GM10248 (cell line): ENCODE results near the gene WEE1.

Experiments used
- CTCF ChIA-PET: fragments of 300-600 bp; sonication (Branson Sonifier 250); formaldehyde crosslinking; extraction: SDS; loops from one replicate; lab custom pipeline; 2021; ENCODE audit warnings: antibody characterized with exemption; lab: Yijun Ruan, JAX
- POLR2A ChIA-PET: fragments of 350-650 bp; sonication (Branson Sonifier 250); formaldehyde crosslinking; extraction: SDS; loops from one replicate; lab custom pipeline; 2020; ENCODE audit warnings: antibody characterized with exemption; lab: Yijun Ruan, JAX
- DNase-seq: peaks from one replicate; pipeline ENCODE4 v3.0.0; 2012; ENCODE audit errors: extremely low spot score
- TF ChIP-seq, protein P1 (sequence below): IDR thresholded peaks from 2 replicates; pipeline ENCODE4 v1.5.1; 2012; ENCODE audit warnings: mild to moderate bottlenecking, low read depth; ENCODE audit errors: extremely low read depth, missing control alignments, control extremely low read depth

Gene WEE1

DNA sequence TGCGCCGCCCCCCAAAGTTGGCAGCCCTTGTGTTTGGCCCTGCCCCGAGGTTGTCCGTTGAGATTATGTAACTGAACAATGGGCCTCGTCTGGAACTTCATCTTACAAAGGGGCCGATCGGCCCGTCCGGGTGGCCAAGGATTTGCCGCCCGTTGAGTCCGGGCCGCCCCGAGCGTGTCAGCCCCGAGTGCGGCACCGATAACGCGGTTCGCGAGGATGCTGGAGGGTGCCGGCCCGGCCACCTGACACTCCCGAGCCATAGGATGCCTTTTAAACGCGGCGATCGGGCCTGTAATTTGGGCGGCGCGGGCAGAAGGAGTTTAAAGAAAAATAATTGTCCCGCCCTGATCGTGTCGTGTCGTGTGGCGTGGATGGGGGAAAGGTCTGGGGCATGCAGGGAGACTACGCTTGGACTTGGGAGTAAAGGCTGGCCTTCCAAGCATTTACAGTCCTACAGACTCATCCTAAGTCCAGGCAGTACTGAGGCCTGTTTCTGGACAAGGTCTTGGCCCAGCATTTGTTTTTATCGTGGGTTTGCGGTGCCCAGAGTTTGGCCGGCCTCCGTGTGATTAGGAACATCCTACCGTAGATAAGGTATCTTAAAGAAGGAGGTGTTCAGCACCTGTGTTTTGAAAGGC lies 1.3 kb downstream of the WEE1 start:
- TF ChIP-seq, protein P1, sequence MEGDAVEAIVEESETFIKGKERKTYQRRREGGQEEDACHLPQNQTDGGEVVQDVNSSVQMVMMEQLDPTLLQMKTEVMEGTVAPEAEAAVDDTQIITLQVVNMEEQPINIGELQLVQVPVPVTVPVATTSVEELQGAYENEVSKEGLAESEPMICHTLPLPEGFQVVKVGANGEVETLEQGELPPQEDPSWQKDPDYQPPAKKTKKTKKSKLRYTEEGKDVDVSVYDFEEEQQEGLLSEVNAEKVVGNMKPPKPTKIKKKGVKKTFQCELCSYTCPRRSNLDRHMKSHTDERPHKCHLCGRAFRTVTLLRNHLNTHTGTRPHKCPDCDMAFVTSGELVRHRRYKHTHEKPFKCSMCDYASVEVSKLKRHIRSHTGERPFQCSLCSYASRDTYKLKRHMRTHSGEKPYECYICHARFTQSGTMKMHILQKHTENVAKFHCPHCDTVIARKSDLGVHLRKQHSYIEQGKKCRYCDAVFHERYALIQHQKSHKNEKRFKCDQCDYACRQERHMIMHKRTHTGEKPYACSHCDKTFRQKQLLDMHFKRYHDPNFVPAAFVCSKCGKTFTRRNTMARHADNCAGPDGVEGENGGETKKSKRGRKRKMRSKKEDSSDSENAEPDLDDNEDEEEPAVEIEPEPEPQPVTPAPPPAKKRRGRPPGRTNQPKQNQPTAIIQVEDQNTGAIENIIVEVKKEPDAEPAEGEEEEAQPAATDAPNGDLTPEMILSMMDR, result no peak

DNA sequence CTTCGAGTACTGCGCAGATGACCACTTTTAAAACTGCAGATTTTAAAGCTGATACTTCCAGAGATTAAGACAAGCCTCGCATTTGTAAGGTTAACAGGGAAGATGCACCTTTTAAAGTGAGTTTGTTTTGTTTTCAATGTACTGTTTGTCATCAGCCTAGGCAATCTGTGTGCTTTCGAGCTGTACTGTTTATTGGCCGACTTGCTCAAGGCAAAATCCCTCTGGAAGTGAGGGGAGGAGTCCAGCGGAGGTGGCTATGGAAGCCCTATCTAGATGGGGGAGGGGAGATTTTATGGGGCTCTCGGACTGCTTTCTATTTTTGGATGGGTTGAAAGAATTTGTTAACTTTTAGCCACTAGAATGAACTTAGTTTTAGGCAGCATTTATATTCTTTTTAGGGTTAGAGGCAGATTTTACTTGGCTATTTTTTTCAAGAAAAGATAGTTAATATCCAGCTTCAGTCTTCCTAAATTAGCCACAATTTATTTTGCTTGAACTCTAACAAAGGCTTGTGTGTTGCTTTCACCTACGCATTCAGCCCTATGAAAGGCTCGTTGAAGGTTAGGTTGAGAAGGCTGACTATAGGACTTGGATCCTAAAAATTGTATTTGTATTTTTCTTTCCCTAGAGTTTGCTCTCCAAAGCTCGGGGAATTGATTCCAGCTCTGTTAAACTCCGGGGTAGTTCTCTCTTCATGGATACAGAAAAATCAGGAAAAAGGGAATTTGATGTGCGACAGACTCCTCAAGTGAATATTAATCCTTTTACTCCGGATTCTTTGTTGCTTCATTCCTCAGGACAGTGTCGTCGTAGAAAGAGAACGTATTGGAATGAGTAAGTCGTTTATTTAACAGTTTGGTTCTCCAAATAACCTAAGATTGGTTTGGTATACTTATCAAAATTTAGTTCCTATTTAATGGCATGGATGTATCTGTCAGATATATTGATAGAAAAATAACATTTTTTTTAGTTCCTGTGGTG lies 2.1 kb downstream of the WEE1 start:
- TF ChIP-seq, protein P1, result no peak
- ChIA-PET POLR2A (no interaction called here), CTCF (interaction anchor here (1.0 to 4.2 kb wide), 10 partner anchors 9 to 174 kb away, joined by 3 to 27 read pairs (median 8); partner anchors contain the start of gene ZNF143)
- no peak for DNase-seq

More for the DNA sequence above, 1.3 kb downstream of the WEE1 start:
- POLR2A ChIA-PET, result no interaction called here
- no peak for DNase-seq
- CTCF ChIA-PET, result interaction anchor here (1.1 to 4.2 kb wide), 11 partner anchors 10 to 184 kb away, joined by 3 to 27 read pairs (median 10); no protein-coding TSS in a partner anchor

DNA sequence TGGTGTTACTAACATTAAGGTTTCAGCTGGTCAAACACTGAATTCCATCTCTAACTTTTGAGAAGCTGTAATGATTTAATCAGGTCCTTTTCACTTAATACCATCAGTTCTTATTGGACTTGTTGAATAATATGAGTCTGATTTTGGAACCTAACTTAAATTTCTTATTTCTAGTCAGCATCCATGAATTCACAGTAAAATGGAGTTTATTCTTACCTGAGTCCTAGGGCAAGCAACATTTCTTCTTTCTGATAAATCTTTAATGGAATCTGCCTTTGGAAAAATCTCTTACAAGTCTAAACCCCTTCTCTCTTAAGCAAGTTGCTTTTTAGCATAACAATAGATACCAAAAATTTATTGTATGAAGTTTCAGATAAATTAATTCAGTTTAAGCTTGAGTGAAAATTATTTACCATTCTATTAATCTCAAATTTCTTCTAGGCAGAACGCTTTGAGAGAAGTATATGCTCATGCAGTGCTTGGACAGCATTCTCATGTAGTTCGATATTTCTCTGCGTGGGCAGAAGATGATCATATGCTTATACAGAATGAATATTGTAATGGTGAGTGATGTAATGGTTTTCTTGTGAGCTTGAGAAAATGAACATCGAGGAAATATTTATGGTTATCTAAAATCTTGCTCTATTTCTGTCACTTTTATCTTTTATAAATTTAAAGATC lies 3.4 kb downstream of the WEE1 start:
- ChIA-PET CTCF (interaction anchor here (1.2 to 4.2 kb wide), 8 partner anchors 10 to 173 kb away, joined by 4 to 27 read pairs (median 10); partner anchors contain the start of gene ZNF143), POLR2A (interaction anchor here (1.1 kb wide), 1 partner anchor 24 kb away, joined by 3 read pairs; no protein-coding TSS in a partner anchor)
- TF ChIP-seq, protein P1, result no peak
- no peak for DNase-seq

DNA sequence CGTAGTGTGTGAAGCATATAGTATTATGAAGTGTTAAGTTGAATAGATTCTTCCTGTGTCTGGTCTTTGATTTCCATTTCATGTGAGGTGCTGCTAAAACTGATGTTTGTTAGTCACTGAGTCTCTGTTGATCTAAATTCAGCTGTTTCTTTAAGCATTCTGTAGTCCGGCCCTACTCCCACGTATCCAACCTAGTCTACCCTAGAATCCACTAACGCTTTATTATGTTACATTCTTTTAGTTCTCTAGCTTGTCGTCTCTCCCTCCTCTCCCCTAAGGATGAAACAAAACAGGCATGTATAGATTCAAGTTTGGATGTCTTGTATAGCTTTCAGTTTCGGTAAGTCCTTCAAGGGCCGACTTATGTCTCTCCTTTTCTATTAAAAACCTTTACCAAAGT lies 4.1 kb downstream of the WEE1 start:
- CTCF ChIA-PET, result interaction anchor here (1.2 to 4.2 kb wide), 7 partner anchors 11 to 172 kb away, joined by 4 to 27 read pairs (median 10); partner anchors contain the start of gene ZNF143

DNA sequence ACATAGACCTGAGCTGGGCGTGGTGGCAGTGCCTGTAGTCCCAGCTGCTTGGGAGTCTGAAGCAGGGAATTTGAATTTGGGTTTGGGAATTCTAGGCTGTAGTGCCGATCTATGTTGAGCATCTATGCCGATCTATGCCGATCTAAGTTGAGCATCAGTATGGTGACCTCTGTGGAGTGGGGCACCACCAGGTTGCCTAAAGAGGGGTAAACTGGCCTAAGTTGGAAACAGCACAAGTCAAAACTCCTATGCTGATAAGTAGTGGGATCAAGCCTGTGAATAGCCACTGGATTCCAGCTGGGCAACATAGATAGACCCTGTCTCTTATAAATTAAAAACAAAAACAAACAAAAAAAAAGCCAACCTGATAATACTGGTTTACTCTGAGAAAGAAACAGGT lies 7.4 kb downstream of the WEE1 start:
- CTCF ChIA-PET, result interaction anchor here (0.9 to 1.3 kb wide), 2 partner anchors 32 to 167 kb away, joined by 3 read pairs; no protein-coding TSS in a partner anchor
- no peak for DNase-seq
- TF ChIP-seq, protein P1, result no peak
- POLR2A ChIA-PET, result no interaction called here

More for the DNA sequence above, 4.1 kb downstream of the WEE1 start:
- DNase-seq, result no peak
- POLR2A ChIA-PET, result interaction anchor here (1.1 kb wide), 1 partner anchor 24 kb away, joined by 3 read pairs; no protein-coding TSS in a partner anchor
- TF ChIP-seq, protein P1, result no peak
